ENCODE data around the gene CLDN15. TPM values are rescaled to one million over a fixed set of nuclear protein-coding genes. Genes with fewer than 3 reads are reported as not detected.

The CLDN15 gene
- total RNA-seq, 1 experiment from 2014 or later: 6.5 TPM

- Mint-ChIP-seq H3K27ac (no peak overlapping the region), H3K4me3 (no peak overlapping the region), H3K9me3 (no peaks in the 10 kb centered on the region), H3K4me1 (peaks cover 37% of the 10 kb centered on the region), H3K27me3 (ENCODE audit: low read depth) (no peaks in the 10 kb centered on the region), H3K36me3 (peaks cover under 1% of the 10 kb centered on the region; the same call in 1 of the 2 replicates)
- DNase-seq (ENCODE audit: low spot score) (no peak), ATAC-seq (no peak)
- POLR2A ChIA-PET: interaction anchor here (1.9 kb wide), 1 partner anchor 9 kb away, joined by 13 read pairs; the partner anchor contains the start of gene FIS1
- no peak for TF ChIP-seq ESRRA (CRISPR knock-in tag; IDR thresholded peaks at IDR 0.05; ENCODE audit: borderline replicate concordance)
- no peak for TF ChIP-seq IRF1 (CRISPR knock-in tag; IDR thresholded peaks at IDR 0.05)
- TF ChIP-seq ZNF281 (CRISPR knock-in tag; IDR thresholded peaks at IDR 0.05): no peak
- TF ChIP-seq ZMAT4 (CRISPR knock-in tag; IDR thresholded peaks at IDR 0.05): no peak
- TF ChIP-seq GABPB1 (CRISPR knock-in tag; IDR thresholded peaks at IDR 0.05): no peak
- no peak for TF ChIP-seq FOXK1 (CRISPR knock-in tag; IDR thresholded peaks at IDR 0.05)
- no peak for TF ChIP-seq ATF6 (CRISPR knock-in tag; IDR thresholded peaks at IDR 0.05)
- TF ChIP-seq CDX4 (CRISPR knock-in tag; IDR thresholded peaks at IDR 0.05; ENCODE audit: borderline replicate concordance): no peak
- TF ChIP-seq AFF4 (CRISPR knock-in tag; IDR thresholded peaks at IDR 0.05; ENCODE audit: borderline replicate concordance): no peak
- TF ChIP-seq ATF1 (CRISPR knock-in tag; IDR thresholded peaks at IDR 0.05): no peak
- TF ChIP-seq ZNF396 (CRISPR knock-in tag; IDR thresholded peaks at IDR 0.05; ENCODE audit: borderline replicate concordance): no peak
- CTCF ChIA-PET: interaction anchor here (0.9 to 8.0 kb wide), 14 partner anchors 9 to 273 kb away, joined by 3 to 80 read pairs (median 4); partner anchors contain the start of genes FIS1, PLOD3 and ZNHIT1
Measured at GRCh38 chr7:101235522-101235921, 2.1 kb downstream of the CLDN15 start.

- ChIA-PET POLR2A (interaction anchor here (1.9 kb wide), 1 partner anchor 10 kb away, joined by 13 read pairs; the partner anchor contains the start of gene FIS1), CTCF (interaction anchor here (0.8 to 8.0 kb wide), 16 partner anchors 9 to 273 kb away, joined by 3 to 80 read pairs (median 4); partner anchors contain the start of genes FIS1, PLOD3 and ZNHIT1)
- Mint-ChIP-seq H3K9me3 (no peaks in the 10 kb centered on the region), H3K27ac (peak overlapping the region; percentile 83; the same call in 1 of the 2 replicates), H3K36me3 (no peaks in the 10 kb centered on the region), H3K4me3 (no peak overlapping the region), H3K4me1 (peaks cover 39% of the 10 kb centered on the region), H3K27me3 (ENCODE audit: low read depth) (no peaks in the 10 kb centered on the region)
- no peak for TF ChIP-seq AR (CRISPR knock-in tag; IDR thresholded peaks at IDR 0.05)
- TF ChIP-seq ZNF121 (CRISPR knock-in tag; IDR thresholded peaks at IDR 0.05): peak; percentile 99
- ATAC-seq (peak; percentile 10; the same call in 1 of the 2 replicates), DNase-seq (ENCODE audit: low spot score) (peak; percentile 55)
Measured at GRCh38 chr7:101235050-101235449, 2.6 kb downstream of the CLDN15 start.

Measured in WTC11 (cell line).